NCI-H748 (cell line): ENCODE measurements around the gene CDR2.
A peak's percentile ranks its signal among the peaks of the same experiment; 100 is the strongest.
"Not testable (repeated sequence)": the region's sequence is repeated elsewhere in the genome, so short reads cannot be mapped to it uniquely, and the experiment has no call there.

Experiments
- DNase-seq: peaks from one replicate; lab custom pipeline; 2025; ENCODE audit not compliant: unreplicated experiment; lab: John Stamatoyannopoulos, UW

The CDR2 gene

DNA sequence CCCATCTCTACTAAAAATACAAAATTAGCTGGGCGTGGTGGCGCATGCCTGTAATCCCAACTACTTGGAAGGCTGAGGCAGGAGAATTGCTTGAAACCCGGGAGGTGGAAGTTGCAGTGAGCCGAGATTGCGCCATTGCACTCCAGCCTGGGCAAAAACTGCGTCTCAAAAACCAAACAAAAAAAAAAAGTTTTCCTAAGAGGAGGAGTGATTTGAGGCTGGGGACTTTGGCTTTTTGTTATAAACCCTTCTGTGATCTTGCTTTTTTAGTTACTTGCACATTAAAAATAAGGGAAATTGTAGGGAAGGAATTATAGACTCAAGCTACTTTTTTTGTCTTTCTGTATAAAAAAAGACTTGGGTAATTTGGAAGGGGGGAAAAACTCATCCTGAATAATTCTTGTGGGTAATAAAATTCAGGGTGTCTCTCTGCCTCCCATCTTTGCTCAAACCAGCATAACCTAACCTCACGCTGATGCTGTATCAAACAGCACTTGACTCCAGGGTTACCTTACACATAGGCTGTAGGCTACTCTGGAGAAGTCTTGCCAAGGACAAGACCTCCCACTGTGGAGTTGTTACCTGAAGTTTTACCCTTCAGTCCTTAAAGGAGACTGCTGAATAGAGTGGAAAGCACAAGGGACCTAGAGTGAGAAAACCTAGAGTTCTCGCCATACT lies 1.7 kb upstream of the CDR2 start:
- no peak for DNase-seq

DNA sequence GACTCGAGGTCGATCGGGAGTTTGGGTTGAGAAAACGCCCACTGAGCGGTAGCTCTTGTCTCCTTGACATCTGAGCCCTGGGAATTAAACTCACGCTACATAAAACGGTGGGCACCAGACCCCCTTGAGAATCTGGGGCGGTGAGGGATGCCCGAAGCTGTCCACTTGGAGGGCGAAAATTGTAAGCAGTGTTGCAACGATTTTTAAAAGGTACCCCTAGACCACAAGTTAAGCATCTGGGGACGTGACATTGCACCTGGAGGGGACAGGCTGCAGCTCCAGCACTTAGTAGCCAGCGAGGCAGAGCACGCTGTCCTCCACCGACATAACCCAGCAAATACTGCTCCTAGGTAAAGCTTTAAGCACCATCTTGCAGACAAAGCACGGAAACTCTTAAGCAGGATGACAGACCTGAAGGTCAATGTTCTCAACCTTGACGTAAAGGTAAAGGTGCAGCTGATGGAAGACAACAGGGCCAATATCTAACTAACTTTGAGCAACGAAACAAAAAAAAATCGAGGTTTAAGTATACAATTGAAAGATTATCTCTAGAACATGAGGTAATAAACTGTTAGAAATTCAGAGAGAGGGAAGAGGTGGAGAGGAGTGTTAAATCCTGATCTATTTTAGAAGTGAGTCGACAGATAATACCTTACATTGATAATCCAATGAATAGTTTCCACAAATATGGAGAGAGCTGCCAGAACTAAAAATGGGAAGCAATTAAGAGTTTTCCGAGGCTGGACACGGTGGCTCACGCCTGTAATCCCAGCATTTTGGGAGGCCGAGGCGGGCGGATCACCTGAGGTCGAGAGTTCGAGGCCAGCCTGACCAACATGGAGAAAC lies 921 bp upstream of the CDR2 start:
- DNase-seq, result peak; percentile 33

DNA sequence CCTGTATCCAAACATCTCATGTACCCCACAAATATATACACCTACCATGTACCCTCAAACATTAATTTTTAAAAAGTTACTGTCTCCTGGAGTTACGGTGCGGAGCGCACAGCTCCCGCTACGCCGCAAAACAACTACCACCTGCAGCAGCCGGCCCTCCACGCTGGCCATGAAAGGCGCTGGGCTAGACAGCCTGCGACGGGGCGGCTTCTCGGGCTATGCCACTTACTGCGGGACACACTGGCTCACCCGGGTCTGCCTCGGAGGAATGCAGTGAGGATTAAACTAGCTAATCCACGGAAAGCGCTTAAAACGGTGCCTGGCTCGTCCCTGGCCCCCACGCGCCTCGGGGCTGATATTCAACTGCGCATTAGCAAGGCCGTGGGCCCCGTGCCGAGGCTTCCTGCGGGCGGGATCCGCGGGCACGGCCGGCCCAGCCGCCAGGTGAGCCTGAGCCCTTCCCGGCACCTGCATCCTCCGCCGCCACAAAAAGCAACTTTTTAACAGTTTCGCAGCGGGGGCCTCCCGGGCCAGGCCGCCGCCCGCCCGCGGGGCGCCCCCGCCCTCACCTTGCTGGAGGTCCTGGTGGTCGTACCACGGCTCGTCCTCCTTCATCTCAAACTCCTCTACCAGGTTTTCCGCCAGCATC lies 633 bp downstream of the CDR2 start:
- peak; percentile 41 for DNase-seq

DNA sequence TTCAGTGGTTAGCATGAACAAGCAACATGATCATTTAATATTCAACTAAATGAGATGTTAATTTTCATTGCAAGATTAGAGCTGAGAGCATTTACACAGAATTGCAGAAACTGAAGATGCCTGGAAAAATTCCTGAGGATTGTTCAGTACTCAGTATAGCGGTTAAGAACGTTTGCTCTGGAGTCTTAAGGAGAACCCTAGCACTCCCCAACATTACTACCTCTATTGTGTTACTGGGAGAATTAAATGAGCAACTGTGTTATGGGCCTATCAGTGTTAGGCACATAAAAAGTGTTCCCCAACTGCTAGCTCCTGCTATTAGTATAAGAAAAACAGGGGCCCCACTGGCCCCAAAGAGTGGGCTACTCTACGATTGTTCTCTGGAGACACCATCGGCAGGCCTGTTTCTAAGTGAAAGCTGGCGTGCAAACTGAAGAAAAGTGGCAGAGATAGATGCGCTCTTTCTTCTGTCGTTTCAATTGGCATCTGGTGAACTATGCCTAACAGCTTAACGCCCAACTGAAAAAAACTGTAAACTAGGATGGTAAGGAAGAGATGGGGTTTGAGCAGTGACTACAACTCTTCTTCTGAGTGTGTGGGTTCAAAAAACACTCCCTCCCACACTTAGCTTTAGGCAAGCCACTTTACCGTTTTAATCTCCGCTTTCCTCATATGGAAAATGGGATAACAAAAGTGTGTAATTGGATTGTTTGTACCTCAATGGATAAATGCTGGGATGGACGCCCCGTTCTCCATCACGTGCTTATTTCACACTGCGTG lies 1.3 kb downstream of the CDR2 start:
- no peak for DNase-seq

DNA sequence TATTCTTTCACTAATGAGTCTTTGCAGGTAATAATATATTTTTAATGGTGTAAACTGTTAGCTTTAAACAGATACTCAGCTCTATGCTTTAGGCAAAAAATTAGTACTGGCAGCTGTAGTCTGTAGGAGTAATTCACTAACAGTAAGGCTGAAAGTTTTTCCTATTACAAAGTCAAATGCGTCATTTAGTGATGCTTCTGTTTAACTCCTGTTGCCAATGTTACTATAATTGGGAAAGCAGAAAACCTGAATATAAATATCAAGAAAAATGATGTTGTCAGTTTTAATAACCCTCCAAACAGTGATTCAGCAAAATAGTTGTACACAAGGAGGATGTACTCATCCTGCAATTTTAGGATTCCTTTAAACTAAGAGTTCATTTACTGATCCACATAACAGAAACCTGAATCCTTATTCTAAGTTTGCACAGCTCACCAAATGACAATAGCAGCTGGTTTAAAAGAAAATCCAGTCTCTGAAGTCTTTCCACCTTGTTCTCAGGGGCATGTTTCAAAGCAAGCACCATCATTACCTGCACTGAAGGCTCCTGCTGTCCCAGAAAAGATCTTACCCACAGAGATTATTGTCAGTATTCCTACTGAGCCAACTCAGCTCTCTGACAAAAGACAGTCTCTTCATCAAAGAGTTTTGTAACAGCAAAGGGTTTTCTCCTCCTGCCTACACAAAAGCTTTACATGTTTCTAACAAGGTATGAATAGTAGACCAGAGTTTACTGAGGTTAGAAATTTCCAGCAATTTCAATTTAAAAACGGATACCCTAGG lies 4.2 kb downstream of the CDR2 start:
- DNase-seq, result no peak

DNA sequence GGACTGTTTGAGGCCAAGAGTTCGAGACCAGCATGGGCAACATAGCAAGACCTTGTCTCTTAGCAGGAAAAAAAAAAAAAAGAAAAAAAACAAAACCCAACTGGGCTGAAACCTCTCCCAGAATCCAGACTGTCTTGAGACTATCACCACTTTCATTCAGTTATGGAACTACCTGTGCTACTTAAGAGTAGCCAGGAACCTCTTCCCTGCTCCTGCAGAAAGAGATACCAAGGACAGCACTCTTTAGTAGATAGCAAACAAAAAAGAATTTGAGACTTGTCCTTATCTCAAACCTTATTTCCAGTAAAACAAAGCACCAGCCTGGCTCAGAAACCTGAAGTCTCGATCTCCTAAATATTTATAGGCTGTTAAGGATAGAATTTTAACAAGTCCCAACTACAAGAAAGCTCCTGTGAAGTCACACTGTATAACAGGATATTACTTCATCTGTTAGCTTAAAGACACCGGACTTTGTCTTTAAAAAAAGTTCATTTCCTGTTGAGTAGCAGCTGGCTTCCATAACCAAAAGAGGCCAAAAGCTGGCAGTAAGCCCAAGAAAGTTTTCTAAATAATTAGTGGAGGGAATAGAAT lies 5.1 kb downstream of the CDR2 start:
- DNase-seq, result no peak

DNA sequence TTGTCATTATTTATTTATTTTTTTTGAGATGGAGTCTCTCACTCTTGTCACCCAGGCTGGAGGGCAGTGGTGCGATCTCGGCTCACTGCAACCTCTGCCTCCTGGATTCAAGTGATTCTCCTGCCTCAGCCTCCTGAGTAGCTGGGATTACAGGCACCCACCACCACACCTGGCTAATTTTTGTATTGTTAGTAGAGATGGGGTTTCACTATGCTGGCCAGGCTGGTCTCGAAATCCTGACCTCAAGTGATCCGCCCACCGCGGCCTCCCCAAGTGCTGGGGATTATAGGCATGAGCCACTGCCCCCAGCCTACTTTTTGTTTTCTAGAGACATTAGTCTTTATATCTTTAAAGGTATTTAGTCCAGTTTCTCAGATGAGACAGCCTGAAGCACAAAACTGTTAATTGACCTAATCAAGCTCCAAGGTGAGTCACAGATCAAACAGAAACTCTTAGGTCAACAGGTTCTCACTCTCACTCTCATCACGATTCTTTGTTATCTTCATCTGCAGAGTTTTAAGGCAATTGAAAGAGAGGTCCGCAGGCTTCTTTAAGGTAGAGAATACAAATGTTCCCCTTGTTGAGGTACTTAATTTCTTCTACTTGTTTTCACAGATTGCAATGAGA lies 6.1 kb downstream of the CDR2 start:
- DNase-seq, result not testable (repeated sequence)

DNA sequence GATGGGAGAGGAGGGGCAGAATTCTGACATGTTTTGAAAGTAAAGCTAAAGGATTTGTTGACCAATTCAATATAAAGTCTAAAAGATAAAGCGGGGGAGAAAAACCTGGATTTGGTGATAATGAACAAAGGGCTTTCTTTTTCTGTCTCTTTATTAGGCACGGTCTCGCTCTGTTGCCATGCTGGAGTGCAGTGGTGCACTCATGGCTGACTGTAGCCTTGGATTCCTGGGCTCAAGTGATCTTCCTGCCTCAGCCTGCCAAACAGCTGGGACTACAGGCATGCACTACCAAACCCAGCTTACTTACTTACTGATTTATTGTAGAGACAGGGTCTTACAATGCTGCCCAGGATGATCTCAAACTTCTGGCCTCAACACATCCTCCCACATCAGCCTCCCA lies 7.5 kb downstream of the CDR2 start:
- no peak for DNase-seq

DNA sequence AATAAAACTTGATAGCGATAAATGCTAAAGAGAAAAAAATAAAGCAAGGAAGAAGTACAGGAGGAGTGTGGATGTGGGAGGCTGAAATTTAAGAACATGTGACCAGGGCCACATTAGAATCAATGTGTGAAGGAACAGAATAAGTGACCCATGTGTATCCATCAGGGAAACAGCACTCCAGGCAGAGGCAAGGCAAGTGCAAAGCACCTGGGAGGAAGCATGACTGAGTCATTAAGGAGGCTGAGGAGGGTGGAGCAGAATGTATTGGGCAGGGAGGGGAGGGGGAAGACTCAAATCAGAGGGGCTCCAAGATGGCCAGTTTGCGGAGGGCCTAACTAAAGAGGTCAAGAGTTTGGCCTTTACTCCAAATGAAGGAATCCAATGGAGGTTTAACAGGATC lies 8.0 kb downstream of the CDR2 start:
- no peak for DNase-seq

DNA sequence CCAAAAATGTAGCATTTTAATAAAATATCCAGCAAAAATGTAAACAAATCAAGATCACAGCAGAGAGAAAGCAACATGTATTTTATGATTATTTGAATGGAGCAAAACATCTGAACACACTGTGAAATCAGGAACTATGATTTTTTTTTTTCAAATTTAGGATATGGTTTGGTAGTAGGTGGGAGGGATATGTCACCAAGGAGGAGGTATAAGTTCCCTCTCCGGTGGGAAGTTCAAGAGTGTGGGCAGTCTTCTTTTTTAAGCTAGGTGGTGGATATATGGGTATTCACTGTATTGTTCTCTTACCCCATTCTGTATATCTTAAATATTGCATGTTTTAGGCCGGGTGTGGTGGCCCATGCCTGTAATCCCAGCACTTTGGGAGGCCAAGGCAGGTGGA lies 10.2 kb downstream of the CDR2 start:
- DNase-seq, result no peak

DNA sequence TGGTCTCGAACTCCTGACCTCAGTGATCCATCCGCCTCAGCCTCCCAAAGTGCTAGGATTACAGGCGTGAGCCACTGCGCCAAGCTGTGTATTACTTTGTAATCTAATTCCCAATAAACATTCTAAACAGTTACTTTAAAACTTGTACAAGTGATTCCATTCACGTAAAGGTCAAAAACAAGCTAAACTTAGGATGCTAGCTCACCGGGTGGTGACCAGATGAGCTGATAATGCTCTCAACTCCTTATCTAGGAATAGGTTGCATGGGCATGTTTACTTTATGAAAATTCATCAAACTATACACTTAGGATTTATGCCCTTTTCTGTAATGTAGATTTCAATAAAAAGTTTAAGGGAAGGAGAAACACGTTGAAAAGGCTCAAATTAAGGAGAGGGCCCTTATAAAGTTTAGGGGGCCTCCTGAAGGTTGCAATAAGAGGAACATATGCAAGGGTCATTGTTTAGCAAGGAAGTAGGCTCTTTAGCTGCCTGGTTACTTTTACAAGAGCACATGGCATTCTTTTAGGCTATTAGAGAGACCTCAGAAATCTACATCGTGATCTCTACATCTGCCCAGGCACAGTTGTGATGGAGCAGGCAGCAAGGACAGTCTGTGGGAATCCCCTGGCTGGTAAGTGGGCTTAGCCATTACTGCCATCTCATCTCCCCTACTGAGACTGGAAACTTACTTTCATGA lies 13.3 kb downstream of the CDR2 start:
- no peak for DNase-seq

DNA sequence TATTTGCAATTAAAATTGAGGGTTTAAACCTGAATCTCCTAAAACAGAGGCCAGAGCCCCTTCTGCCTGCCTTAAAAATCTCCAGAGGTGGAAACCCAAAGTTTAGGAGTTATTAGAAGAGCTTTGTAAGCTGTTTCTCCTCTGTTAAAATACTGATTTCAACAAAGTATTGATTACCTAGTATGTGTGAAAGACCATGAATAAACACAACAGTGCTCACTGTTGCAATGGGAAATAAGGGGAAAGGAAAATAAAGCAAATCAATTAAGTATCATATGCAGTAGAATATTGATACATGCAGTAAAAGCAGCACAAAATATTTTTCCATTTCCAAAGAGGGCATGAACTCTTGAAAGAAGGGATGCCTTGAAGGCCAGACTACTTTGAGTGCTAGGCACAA lies 14.7 kb downstream of the CDR2 start:
- no peak for DNase-seq

DNA sequence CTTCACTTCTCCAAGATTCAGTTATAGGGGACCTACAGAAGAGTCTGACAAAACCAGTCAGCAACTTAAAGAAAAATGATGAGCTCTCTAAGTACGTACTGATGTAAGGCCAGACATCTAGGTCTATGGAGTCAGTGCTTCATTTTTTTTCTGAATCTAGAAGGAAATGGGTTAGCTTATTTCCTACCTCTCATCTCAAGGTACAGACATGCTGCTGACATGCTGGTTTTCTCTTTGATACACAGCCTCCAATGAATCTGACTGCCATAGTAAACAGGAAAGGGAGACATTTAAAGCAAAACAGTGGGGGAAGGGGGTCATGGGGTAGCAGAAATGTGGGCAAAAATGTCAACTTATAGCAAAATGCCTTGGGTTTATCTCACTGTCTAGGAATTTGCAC lies 16.4 kb downstream of the CDR2 start:
- DNase-seq, result no peak

DNA sequence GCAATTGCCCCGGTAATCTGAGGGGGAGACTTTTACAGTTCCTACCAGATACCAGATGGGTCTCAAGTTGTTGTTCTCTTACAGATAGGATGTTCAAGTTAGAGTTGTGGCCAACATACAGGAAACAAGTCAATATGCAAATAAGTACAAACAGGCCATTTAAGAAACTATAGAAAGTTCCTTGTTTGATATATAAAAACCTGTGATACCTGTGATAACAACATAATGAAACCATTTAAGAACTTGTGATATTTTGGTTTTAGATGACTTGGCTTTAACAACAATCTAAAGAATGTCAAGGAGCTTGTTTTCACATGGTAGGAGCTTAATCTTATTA lies 16.8 kb downstream of the CDR2 start:
- no peak for DNase-seq

DNA sequence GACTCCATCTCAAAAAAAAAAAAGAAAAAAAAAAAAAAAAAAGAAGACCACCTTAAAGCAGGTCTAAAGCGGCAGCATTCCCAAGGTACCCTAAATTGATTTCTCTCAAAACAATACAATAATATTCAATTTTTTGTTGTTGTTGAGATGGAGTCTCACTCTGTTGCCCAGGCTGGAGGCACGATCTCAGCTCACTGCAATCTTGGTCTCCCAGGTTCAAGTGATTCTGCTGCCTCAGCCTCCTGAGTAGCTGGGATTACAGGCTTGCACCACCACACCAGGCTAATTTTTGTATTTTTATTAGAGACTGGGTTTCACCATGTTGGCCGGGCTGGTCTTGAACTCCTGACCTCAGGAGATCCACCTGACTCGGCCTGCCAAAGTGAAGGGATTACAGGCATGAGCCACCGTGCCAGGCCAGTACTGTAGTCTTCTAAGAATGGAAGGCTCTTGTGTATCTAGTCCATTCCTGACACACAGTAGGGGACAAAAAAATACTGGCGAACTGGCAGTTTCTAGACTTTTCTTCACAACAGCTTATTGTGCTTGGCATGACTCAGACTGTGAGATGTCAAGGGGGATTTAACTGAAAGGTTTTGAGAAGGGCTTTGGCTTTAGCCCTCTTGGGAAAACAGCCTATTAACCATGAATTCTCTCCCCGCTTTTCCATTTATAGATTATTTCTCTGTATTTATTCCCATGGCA lies 17.3 kb downstream of the CDR2 start:
- no peak for DNase-seq

DNA sequence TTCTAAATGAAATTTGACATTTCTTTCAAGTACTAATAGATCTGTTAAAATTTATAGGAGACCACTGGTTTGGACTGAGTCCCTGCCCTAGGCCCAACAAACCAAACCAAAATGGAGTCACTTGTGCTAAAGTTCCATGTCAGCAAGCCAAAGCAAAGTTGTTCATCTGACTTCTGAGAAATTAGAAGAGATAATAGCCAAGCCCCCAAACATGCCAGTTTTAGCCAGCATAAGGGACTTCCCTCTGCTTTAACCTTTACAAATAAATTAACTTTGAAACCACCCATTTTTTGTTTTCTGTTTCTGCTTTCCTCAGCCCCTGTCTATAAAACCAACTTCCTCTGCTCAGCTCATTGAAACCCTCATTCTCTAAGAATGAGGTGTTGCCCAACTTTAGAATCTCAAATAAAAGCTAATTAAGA lies 18.9 kb downstream of the CDR2 start:
- no peak for DNase-seq

DNA sequence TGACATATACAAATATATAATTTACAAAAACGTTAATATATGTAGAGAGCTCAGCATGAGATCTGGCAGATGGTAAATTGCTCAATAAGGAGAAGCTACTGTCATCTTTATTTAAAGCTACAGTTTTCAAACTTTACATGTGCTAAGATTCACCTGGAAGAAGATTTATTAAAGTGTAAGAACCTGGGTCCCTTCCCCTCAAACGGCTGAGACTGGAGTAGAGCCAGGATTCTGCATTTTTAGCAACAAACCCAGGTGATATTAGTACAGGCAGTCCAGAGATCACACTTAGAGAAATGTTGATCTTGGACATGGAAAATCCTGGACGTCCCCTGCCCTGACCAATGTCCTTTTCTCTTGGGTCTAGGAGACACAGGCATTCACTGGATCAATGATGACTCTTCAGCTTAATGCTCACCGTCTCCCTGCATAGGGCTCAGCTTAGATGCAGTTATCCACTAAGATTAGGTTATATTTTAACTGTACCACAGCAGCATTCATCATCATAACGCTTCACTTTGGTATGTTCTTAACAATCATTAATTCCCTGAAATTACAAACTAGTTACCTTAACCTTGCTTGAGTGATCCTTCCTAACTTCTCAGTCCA lies 20.4 kb downstream of the CDR2 start:
- no peak for DNase-seq

DNA sequence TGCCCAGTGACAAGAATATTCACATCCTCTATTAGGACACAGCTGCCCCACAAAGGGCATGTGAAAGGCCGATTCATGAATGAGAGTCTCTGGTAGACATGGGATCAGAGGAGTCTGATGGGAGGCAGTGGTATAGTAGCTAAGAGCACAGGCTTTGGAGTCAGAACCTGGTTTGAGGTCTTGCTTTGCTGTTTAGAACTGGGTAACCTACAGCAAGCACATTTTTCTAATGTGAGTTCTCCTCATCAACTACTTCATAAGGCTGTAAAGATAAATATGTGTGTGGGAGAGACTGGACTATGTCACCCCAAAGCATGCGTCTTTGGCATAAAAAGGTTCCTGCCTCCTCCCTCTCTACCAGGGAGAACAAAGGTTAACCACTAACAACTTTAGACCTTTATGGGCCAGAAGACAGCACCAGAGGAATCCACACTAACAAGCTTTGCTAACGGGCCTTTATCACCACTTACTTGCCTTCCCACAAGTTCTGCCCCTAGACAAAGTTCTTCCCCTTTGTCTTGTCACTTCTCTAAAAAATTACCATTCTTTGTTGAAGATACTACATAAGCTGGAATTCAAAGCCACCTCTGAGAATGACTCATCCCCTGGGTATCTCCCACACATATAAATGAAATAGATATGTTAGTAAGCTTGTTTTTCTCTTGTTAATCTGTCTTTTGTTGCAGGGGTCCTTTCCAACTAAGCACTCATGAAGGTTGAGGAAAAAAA lies 21.1 kb downstream of the CDR2 start:
- DNase-seq, result no peak
